GM12878 (cell line): ENCODE data around the gene GRIP2. TPM values are rescaled to one million over a fixed set of nuclear protein-coding genes. Genes with fewer than 3 reads are reported as not detected.

Experiments used
- ATAC-seq: fragments of 200-7000 bp; cut with Tn5 transposase; 3 replicates; pipeline ENCODE4 v1.9.1; 2020; ENCODE audit warnings: mild to moderate bottlenecking, moderate library complexity
- BruUV-seq: library from RNA; stranded (reverse); fragments of 400-500 nt; replicated peaks from 2 replicates; lab custom pipeline; 2021; lab: Mats Ljungman, UMichigan
- CTCF ChIA-PET: fragments of 300-600 bp; sonication (Branson Sonifier 250); formaldehyde crosslinking; extraction: SDS; loops from one replicate; lab custom pipeline; 2021; ENCODE audit warnings: inconsistent platforms; lab: Yijun Ruan, JAX
- POLR2A ChIA-PET: fragments of 350-600 bp; formaldehyde crosslinking; extraction: SDS; loops from one replicate; lab custom pipeline; 2021; ENCODE audit warnings: inconsistent platforms; lab: Charles Lee
- RAD21 ChIA-PET: fragments of 300-600 bp; sonication (Branson Sonifier 250); formaldehyde crosslinking; loops from one replicate; lab custom pipeline; 2023; ENCODE audit warnings: antibody characterized with exemption; ENCODE audit not compliant: unreplicated experiment; lab: Charles Lee
- SMC1A ChIA-PET: fragments of 300-600 bp; sonication (Branson Sonifier 250); formaldehyde crosslinking; loops from one replicate; lab custom pipeline; 2023; ENCODE audit not compliant: unreplicated experiment, uncharacterized antibody; lab: Charles Lee
- DNase-seq: peaks from one replicate; pipeline ENCODE4 v3.0.0-alpha.2; 2011; ENCODE audit warnings: low read depth, low spot score
- FAIRE-seq: peaks from 3 replicates; lab custom pipeline; 2011; peaks lifted over from hg19 to GRCh38; lab: Jason Lieb, UNC
- H2AFZ ChIP-seq: 2 replicates; pipeline ENCODE4 v1.6.0; 2011; ENCODE audit warnings: low read depth, low read length, control low read depth; ENCODE audit not compliant: control insufficient read depth
- H3K27ac ChIP-seq: 2 replicates; pipeline ENCODE4 v1.5.1; 2011; ENCODE audit warnings: control low read depth; ENCODE audit not compliant: control insufficient read depth, insufficient read depth
- H3K27me3 ChIP-seq, 2 experiments: replicated peaks in 1 of 2; 2 replicates each; pipeline versions ENCODE4 v1.6.0 to v1.6.1; 2011; ENCODE audit warnings: low read length in 1 of 2; ENCODE audit not compliant: control insufficient read depth in 2 of 2, insufficient read depth in 2 of 2
- H3K36me3 ChIP-seq, 2 experiments: 2 replicates each; pipeline ENCODE4 v1.5.1; 2011; ENCODE audit warnings: low read length in 1 of 2; ENCODE audit not compliant: control insufficient read depth in 2 of 2, insufficient read depth in 2 of 2
- H3K4me1 ChIP-seq: 2 replicates; pipeline ENCODE4 v1.6.1; 2011; ENCODE audit warnings: mild to moderate bottlenecking, low read length, moderate library complexity, mixed read lengths; ENCODE audit not compliant: control insufficient read depth, insufficient read depth
- H3K4me2 ChIP-seq: 2 replicates; pipeline ENCODE4 v1.6.0; 2011; ENCODE audit warnings: control low read depth; ENCODE audit not compliant: control insufficient read depth, insufficient read depth
- H3K4me3 ChIP-seq: fragments of 200-600 bp; sonication (generic); 2 replicates; pipeline ENCODE4 v1.5.1; 2016
- H3K79me2 ChIP-seq: 2 replicates; pipeline ENCODE4 v1.6.0; 2011; ENCODE audit warnings: low read length; ENCODE audit not compliant: control insufficient read depth, insufficient read depth
- H3K9ac ChIP-seq: 2 replicates; pipeline ENCODE4 v1.8.0; 2011; ENCODE audit warnings: low read length, control low read depth, mixed read lengths; ENCODE audit not compliant: control insufficient read depth, insufficient read depth
- H3K9me3 ChIP-seq: replicated peaks from 3 replicates; pipeline ENCODE4 v1.5.1; 2011; ENCODE audit warnings: mild to moderate bottlenecking, low read length; ENCODE audit not compliant: control insufficient read depth, insufficient read depth
- H4K20me1 ChIP-seq: 2 replicates; pipeline ENCODE4 v1.6.0; 2011; ENCODE audit not compliant: control insufficient read depth, insufficient read depth
- ASH2L ChIP-seq: fragments of 300-600, 200-600 bp; sonication (generic); IDR thresholded peaks from 2 replicates; pipeline ENCODE4 v1.6.1; 2017; ENCODE audit warnings: low read depth, mild to moderate bottlenecking, borderline replicate concordance
- CTCF ChIP-seq, 3 experiments: IDR thresholded peaks in 2 of 3; conservative IDR thresholded peaks in 1 of 3; 2 replicates each; pipeline ENCODE4 v1.5.1; 2011; ENCODE audit warnings: low read depth in 3 of 3, low read length in 3 of 3, mild to moderate bottlenecking in 3 of 3, control low read depth in 2 of 3, moderate library complexity in 2 of 3, inconsistent platforms in 1 of 3, mixed read lengths in 1 of 3; ENCODE audit not compliant: control insufficient read depth in 2 of 3, insufficient read depth in 1 of 3; ENCODE audit errors: extremely low read depth in 1 of 3
- DPF2 ChIP-seq: fragments of 450-650 bp; IDR thresholded peaks from 2 replicates; pipeline ENCODE4 v1.6.1; 2017; ENCODE audit warnings: mild to moderate bottlenecking
- EED ChIP-seq: sonication (generic); IDR thresholded peaks from 2 replicates; pipeline ENCODE4 v1.6.1; 2016; ENCODE audit warnings: antibody characterized with exemption, low read depth
- EGR1 ChIP-seq, 2 experiments: IDR thresholded peaks; 1 replicate in 1 of 2; 2 replicates in 1 of 2; pipeline ENCODE4 v1.6.1; 2011 to 2012; ENCODE audit warnings: low read depth in 2 of 2, low read length in 2 of 2, borderline replicate concordance in 1 of 2, mild to moderate bottlenecking in 1 of 2, moderate library complexity in 1 of 2
- HDAC2 ChIP-seq: fragments of 200-600 bp; sonication (generic); IDR thresholded peaks from 2 replicates; pipeline ENCODE4 v1.6.1; 2017
- IRF5 ChIP-seq: fragments of 450-650 bp; IDR thresholded peaks from 2 replicates; pipeline ENCODE4 v1.6.1; 2017; ENCODE audit warnings: borderline replicate concordance
- JUNB ChIP-seq: IDR thresholded peaks from 2 replicates; pipeline ENCODE4 v1.6.1; 2016; ENCODE audit warnings: antibody characterized with exemption, mild to moderate bottlenecking
- LARP7 ChIP-seq: fragments of 450-650 bp; IDR thresholded peaks from 2 replicates; pipeline ENCODE4 v1.6.1; 2017; ENCODE audit warnings: mild to moderate bottlenecking
- MAX ChIP-seq: IDR thresholded peaks from 2 replicates; pipeline ENCODE4 v1.6.1; 2012; ENCODE audit warnings: low read depth, low read length, improper control_type of control experiment
- NR2C1 ChIP-seq: fragments of 450-650 bp; IDR thresholded peaks from 2 replicates; pipeline ENCODE4 v1.6.1; 2017; ENCODE audit warnings: antibody characterized with exemption, mild to moderate bottlenecking, moderate library complexity
- PBX3 ChIP-seq: IDR thresholded peaks from 2 replicates; pipeline ENCODE4 v1.6.1; 2011; ENCODE audit warnings: mild to moderate bottlenecking, low read depth, low read length, moderate library complexity; ENCODE audit not compliant: insufficient replicate concordance
- RAD51 ChIP-seq: fragments of 450-650 bp; IDR thresholded peaks from 2 replicates; pipeline ENCODE4 v1.6.1; 2016; ENCODE audit warnings: moderate library complexity, mild to moderate bottlenecking, inconsistent platforms
- STAT3 ChIP-seq: IDR thresholded peaks from 2 replicates; pipeline ENCODE4 v1.6.1; 2011; ENCODE audit warnings: low read depth, low read length, improper control_type of control experiment
- SUPT20H ChIP-seq: IDR thresholded peaks from 2 replicates; pipeline ENCODE4 v1.6.1; 2011; ENCODE audit warnings: low read depth, mild to moderate bottlenecking, low read length, moderate library complexity, borderline replicate concordance; ENCODE audit not compliant: control insufficient read depth
- SUZ12 ChIP-seq: fragments of 200-600 bp; sonication (generic); IDR thresholded peaks from one replicate; pipeline ENCODE4 v1.6.1; 2018; ENCODE audit warnings: antibody characterized with exemption, mild to moderate bottlenecking; ENCODE audit not compliant: unreplicated experiment
- YBX1 ChIP-seq: fragments of 450-650 bp; IDR thresholded peaks from 2 replicates; pipeline ENCODE4 v1.6.1; 2016; ENCODE audit warnings: antibody characterized with exemption
- ZNF274 ChIP-seq: IDR thresholded peaks from one replicate; pipeline ENCODE4 v1.8.0; 2011; ENCODE audit not compliant: insufficient read length, insufficient read depth
- ZNF384 ChIP-seq: IDR thresholded peaks from 2 replicates; pipeline ENCODE4 v1.6.1; 2012; ENCODE audit warnings: low read depth, mild to moderate bottlenecking, low read length, improper control_type of control experiment, borderline replicate concordance
- ZZZ3 ChIP-seq: IDR thresholded peaks from 2 replicates; pipeline ENCODE4 v1.6.1; 2011; ENCODE audit warnings: low read depth; ENCODE audit not compliant: control insufficient read depth, insufficient read length
- WGBS: methylation state at CpG from one replicate; pipeline ENCODE4 v1.1.6; 2016; ENCODE audit warnings: low lambda C conversion rate; ENCODE audit not compliant: insufficient replicate concordance, insufficient coverage; ENCODE audit errors: missing lambda C conversion rate; 5-methylcytosine and 5-hydroxymethylcytosine counted together
- in situ Hi-C: fragments of 300-500 bp; cut with MboI; formaldehyde crosslinking; loops from 9 replicates; pipeline ENCODE4 v1.14.3; 2018; ENCODE audit warnings: mixed read lengths
- intact Hi-C: fragments of 100-400 bp; cut with micrococcal nuclease; formaldehyde crosslinking; loops from one replicate; pipeline ENCODE4 v1.14.2; 2022; ENCODE audit not compliant: unreplicated experiment
- polyA plus RNA-seq, 11 experiments: library from polyadenylated mRNA; depleted of rRNA in 4 of 11; unstranded in 6 of 11; stranded (reverse) in 5 of 11; fragments of >200 nt; fragmentation: Nextera tagmentation in 4 of 11; fragmentation: Illumina TruSeq in 1 of 11; extraction: Ambion mirVana in 4 of 11; extraction: Trizol in 1 of 11; gene quantifications; 1 replicate in 1 of 11; 2 replicates in 10 of 11; pipeline versions ENCODE4 v1.2.1 to v1.2.3, GENCODE V29; 2011 to 2016; ENCODE audit warnings: inconsistent platforms in 2 of 11, missing spikeins in 2 of 11, low read depth in 1 of 11
- total RNA-seq, 4 experiments: library from RNA; depleted of rRNA in 3 of 4; stranded (reverse); fragments of >200 nt in 3 of 4; fragmentation: Illumina TruSeq in 1 of 4; extraction: Trizol in 1 of 4; gene quantifications; 2 replicates each; pipeline versions ENCODE4 v1.2.1 to v1.2.3, GENCODE V29; 2013 to 2021

GRIP2 gene
- total and polyA plus RNA-seq, 10 of the 15 experiments (the other 5 are each of a cell fraction or from before 2014, with no cell fraction given) = not detected

- ChIA-PET POLR2A (no interaction called here), RAD21 (interaction anchor here (1.6 kb wide), 1 partner anchor 238 kb away, joined by 5 read pairs; no protein-coding TSS in a partner anchor)
These were observed 3.3 kb upstream of the GRIP2 start for GRCh38 chr3:14543446-14543845.

More at GRCh38 chr3:14543446-14543845, 3.3 kb upstream of the GRIP2 start:
- Histone ChIP-seq H3K4me3 (no peak overlapping the region), H3K36me3 (no peaks in the 10 kb centered on the region), H3K4me2 (no peak overlapping the region), H3K4me1 (no peaks in the 10 kb centered on the region), H3K79me2 (no peaks in the 10 kb centered on the region), H2AFZ (no peak overlapping the region)
- no peak for DNase-seq
- ATAC-seq = no peak
- CTCF ChIA-PET = interaction anchor here (1.3 kb wide), 1 partner anchor 378 kb away, joined by 3 read pairs; no protein-coding TSS in a partner anchor
- FAIRE-seq = no peak
- WGBS = 8% methylated on average over 4 of the region's 4 CpGs
- no TSS peak for BruUV-seq
- intact Hi-C loops = no loop called here
- TF ChIP-seq NR2C1 (no peak), PBX3 (no peak), HDAC2 (no peak), ASH2L (no peak), EED (no peak), IRF5 (no peak), SUPT20H (no peak), SUZ12 (no peak), DPF2 (no peak), YBX1 (no peak), JUNB (no peak), EGR1 (IDR thresholded peaks at IDR 0.05; ENCODE audit: borderline replicate concordance in 1 of 2, low read depth in 2 of 2, low read length in 2 of 2) (no peak), ZNF274 (no peak), ZZZ3 (no peak), CTCF (IDR thresholded peaks at IDR 0.05 in 2 of 3, conservative IDR thresholded peaks at IDR 0.05 in 1 of 3; ENCODE audit: control insufficient read depth in 2 of 3, extremely low read depth in 1 of 3, insufficient read depth in 1 of 3, low read depth in 3 of 3, low read length in 3 of 3) (no peak), STAT3 (no peak), LARP7 (no peak), MAX (no peak), ZNF384 (no peak), RAD51 (no peak)
- TF ChIP-seq, all 136 proteins: peak for 0
- Histone ChIP-seq H3K9ac (no peak overlapping the region), H3K9me3 (no peaks in the 10 kb centered on the region), H4K20me1 (no peaks in the 10 kb centered on the region), H3K27me3 (peaks cover 0 to 2% of the 10 kb centered on the region in 2 experiments; a peak in 1 of 4 replicates), H3K27ac (no peak overlapping the region)
- in situ Hi-C loops = no loop called here
- SMC1A ChIA-PET = no interaction called here
